WI38 (cell line): ENCODE measurements around the gene ATF6.
"Not testable (repeated sequence)": the region's sequence is repeated elsewhere in the genome, so short reads cannot be mapped to it uniquely, and the experiment has no call there.

Source experiments
- H3K4me3 ChIP-seq: 2 replicates; pipeline ENCODE4 v1.5.1; 2011; ENCODE audit warnings: low read depth, mild to moderate bottlenecking, control low read depth, low read length
- CTCF ChIP-seq: IDR thresholded peaks from 2 replicates; pipeline ENCODE4 v1.5.1; 2012; ENCODE audit warnings: low read depth, mild to moderate bottlenecking, control low read depth, low read length

The ATF6 gene

GRCh38 chr1:161825831-161826230 lies 59.7 kb downstream of the ATF6 start:
- no peak for TF ChIP-seq CTCF
- H3K4me3 ChIP-seq, result no peak overlapping the region

GRCh38 chr1:161826478-161826877 lies 60.4 kb downstream of the ATF6 start:
- no peak for TF ChIP-seq CTCF
- no peak overlapping the region for H3K4me3 ChIP-seq

GRCh38 chr1:161827786-161828185 lies 61.7 kb downstream of the ATF6 start:
- H3K4me3 ChIP-seq, result no peak overlapping the region

GRCh38 chr1:161832299-161832907 lies 66.3 kb downstream of the ATF6 start:
- H3K4me3 ChIP-seq, result not testable (repeated sequence)

More at GRCh38 chr1:161827786-161828185, 61.7 kb downstream of the ATF6 start:
- no peak for TF ChIP-seq CTCF

DNA sequence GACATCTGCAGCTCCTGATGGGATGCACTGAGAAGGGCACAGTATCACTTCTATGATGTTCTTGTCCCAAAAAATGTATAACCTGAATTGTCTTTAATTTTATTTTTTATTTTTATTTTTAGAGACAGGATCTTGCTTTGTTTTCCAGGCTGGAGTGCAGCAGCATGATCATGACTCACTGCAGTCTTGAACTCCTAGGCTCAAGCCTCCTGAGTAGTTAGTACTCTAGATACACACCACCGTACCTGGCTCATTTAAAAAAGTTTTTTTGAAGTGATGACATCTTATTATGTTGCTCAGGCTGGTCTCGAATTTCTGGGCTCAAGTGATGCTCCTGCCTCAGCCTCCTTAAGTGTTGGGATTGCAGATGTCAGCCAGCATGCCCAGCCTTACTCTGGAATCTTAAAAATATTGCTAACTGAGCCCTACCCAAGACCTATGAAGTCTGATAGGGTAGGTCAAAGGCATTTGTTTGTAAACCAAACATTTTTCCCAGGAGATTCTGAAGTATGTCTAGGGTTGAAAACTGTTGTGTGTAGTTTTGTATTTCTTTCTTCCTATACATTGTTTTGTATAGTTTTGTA lies 68.9 kb downstream of the ATF6 start:
- no peak for TF ChIP-seq CTCF
- H3K4me3 ChIP-seq, result no peak overlapping the region

GRCh38 chr1:161836018-161836417 lies 69.9 kb downstream of the ATF6 start:
- H3K4me3 ChIP-seq, result no peak overlapping the region
- no peak for TF ChIP-seq CTCF

- H3K4me3 ChIP-seq, result no peak overlapping the region
- TF ChIP-seq CTCF, result no peak
These were observed 72.2 kb downstream of the ATF6 start for GRCh38 chr1:161838362-161838761.

GRCh38 chr1:161838885-161839284 lies 72.8 kb downstream of the ATF6 start:
- H3K4me3 ChIP-seq, result no peak overlapping the region
- no peak for TF ChIP-seq CTCF
